Smooth muscle cell (in vitro differentiated cells): ENCODE results near the gene C16orf54. TPM values are rescaled to one million over a fixed set of nuclear protein-coding genes. Genes with fewer than 3 reads are reported as not detected.
"Not testable (repeated sequence)": the region's sequence is repeated elsewhere in the genome, so short reads cannot be mapped to it uniquely, and the experiment has no call there.

Experiments
- DNase-seq: peaks from one replicate; lab custom pipeline; 2025; ENCODE audit not compliant: unreplicated experiment; lab: John Stamatoyannopoulos, UW
- H2AFZ ChIP-seq: fragments of 200-600 bp; sonication (generic); 2 replicates; pipeline ENCODE4 v1.6.0; 2016; ENCODE audit warnings: antibody characterized with exemption, low read depth, mild to moderate bottlenecking
- H3F3A ChIP-seq: fragments of 200-600 bp; sonication (generic); 2 replicates; pipeline ENCODE4 v1.6.0; 2017; ENCODE audit warnings: antibody characterized with exemption, low read depth
- H3K27ac ChIP-seq: fragments of 200-600 bp; sonication (generic); 2 replicates; pipeline ENCODE4 v1.5.1; 2016; ENCODE audit warnings: low read depth, mild to moderate bottlenecking
- H3K27me3 ChIP-seq: fragments of 200-600 bp; sonication (generic); 2 replicates; pipeline ENCODE4 v1.6.1; 2016; ENCODE audit warnings: low read depth, mild to moderate bottlenecking
- H3K36me3 ChIP-seq: fragments of 200-600 bp; sonication (generic); 2 replicates; pipeline ENCODE4 v1.5.1; 2016; ENCODE audit warnings: low read depth
- H3K4me1 ChIP-seq: fragments of 200-600 bp; sonication (generic); 2 replicates; pipeline ENCODE4 v1.5.1; 2016; ENCODE audit warnings: low read depth
- H3K4me2 ChIP-seq: fragments of 200-600 bp; sonication (generic); 2 replicates; pipeline ENCODE4 v1.6.0; 2016; ENCODE audit warnings: mild to moderate bottlenecking
- H3K4me3 ChIP-seq: fragments of 200-600 bp; sonication (generic); 2 replicates; pipeline ENCODE4 v1.5.1; 2016; ENCODE audit warnings: mild to moderate bottlenecking
- H3K79me2 ChIP-seq: fragments of 200-600 bp; sonication (generic); 2 replicates; pipeline ENCODE4 v1.6.0; 2016; ENCODE audit warnings: low read depth, mild to moderate bottlenecking
- H3K9ac ChIP-seq: fragments of 200-600 bp; sonication (generic); 2 replicates; pipeline ENCODE4 v1.6.0; 2016; ENCODE audit warnings: low read depth
- H3K9me3 ChIP-seq: fragments of 200-600 bp; sonication (generic); replicated peaks from 2 replicates; pipeline ENCODE4 v1.5.1; 2016; ENCODE audit warnings: low read depth
- H4K20me1 ChIP-seq: fragments of 200-600 bp; sonication (generic); 2 replicates; pipeline ENCODE4 v1.6.0; 2016; ENCODE audit warnings: low read depth
- CTCF ChIP-seq: fragments of 200-600 bp; sonication (generic); IDR thresholded peaks from 2 replicates; pipeline ENCODE4 v1.5.1; 2017; ENCODE audit warnings: borderline replicate concordance, mild to moderate bottlenecking, antibody characterized with exemption; ENCODE audit not compliant: insufficient read depth, poor library complexity, severe bottlenecking
- WGBS: methylation state at CpG from one replicate; pipeline ENCODE4 v1.1.7; 2016; ENCODE audit warnings: low lambda C conversion rate; 5-methylcytosine and 5-hydroxymethylcytosine counted together
- polyA plus RNA-seq: library from polyadenylated mRNA; unstranded; fragments of >200 nt; fragmentation: Nextera tagmentation; extraction: Ambion mirVana; gene quantifications from 2 replicates; pipeline ENCODE4 v1.2.1, GENCODE V29; 2016
- total RNA-seq: library from RNA; depleted of rRNA; stranded (reverse); fragments of >200 nt; gene quantifications from 2 replicates; pipeline ENCODE4 v1.2.3, GENCODE V29; 2014

Gene C16orf54
- total RNA-seq (not detected in 2 replicates), polyA plus RNA-seq (not detected in 2 replicates)

DNA sequence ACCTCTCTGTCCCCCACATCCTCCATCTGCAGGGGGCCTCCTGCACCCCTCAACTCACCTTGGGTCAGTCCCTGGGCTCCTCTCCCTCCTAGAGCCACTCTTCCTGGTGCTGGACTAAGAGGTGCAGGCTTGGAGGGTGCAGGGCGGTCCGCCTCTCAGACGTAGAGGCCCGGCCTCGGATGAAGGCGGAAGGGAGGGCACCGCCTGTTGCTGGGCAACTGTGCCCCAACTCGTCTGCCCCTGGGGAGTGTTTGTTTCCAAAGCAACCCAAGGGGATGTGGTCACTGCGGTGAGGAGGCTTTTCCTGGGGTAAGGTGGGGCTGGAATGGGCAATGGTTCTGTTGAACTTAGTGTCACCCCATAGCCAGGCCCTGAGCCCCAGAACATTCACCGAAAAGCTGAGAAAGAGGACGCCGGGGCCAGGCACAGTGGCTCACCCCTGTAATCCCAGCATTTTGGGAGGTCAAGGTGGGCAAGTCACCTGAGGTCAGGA is at the start of gene C16orf54:
Gene C16orf54, minus strand, starts transcription at position 138 of the 493 bp plus-strand sequence. CDS start 1,039 bp downstream, outside the sequence.
- Histone ChIP-seq H3K27ac (no peak within 1 kb of the TSS), H3F3A (no peaks in the 10 kb centered on the region), H3K27me3 (no peaks in the 10 kb centered on the region), H3K9ac (no peak within 1 kb of the TSS), H3K36me3 (no peaks in the 10 kb centered on the region), H3K4me3 (no peak within 1 kb of the TSS), H4K20me1 (no peaks in the 10 kb centered on the region), H3K79me2 (no peaks in the 10 kb centered on the region), H3K4me1 (no peaks in the 10 kb centered on the region), H3K4me2 (no peak within 1 kb of the TSS), H3K9me3 (no peaks in the 10 kb centered on the region), H2AFZ (no peak within 1 kb of the TSS)
- no peak for DNase-seq
- no peak for TF ChIP-seq CTCF
- WGBS, result 89% methylated on average over 12 of the region's 12 CpGs

DNA sequence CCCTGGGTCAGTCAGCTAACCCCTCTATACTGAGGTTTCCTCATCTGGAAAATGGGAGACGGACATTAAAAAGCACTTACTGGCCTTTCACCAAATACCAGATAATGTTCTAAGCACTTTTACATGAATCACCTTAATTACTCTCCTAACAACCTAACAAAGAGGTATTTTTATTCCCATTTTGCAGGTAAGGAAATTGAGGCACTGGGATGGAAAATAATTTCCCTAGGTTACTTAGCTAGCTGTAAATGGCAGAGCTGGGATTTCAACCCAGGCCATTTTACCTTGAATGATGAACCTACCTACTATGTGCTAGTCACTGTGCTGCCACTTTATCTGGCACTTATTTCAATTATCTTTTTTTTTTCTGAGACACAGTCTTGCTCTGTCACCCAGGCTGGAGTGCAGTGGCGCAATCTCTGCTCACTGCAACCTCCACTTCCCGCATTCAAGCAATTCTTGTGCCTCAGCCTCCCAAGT is 48.5 kb upstream of the C16orf54 start:
- DNase-seq, result no peak
- no peak overlapping the region for H3K4me3 ChIP-seq
- peaks cover 51% of the 10 kb centered on the region for H3K79me2 ChIP-seq
- H3K9me3 ChIP-seq, result no peaks in the 10 kb centered on the region
- H3K4me1 ChIP-seq, result peaks cover 15% of the 10 kb centered on the region
- H3F3A ChIP-seq, result no peaks in the 10 kb centered on the region
- no peak overlapping the region for H3K4me2 ChIP-seq
- no peaks in the 10 kb centered on the region for H3K36me3 ChIP-seq
- TF ChIP-seq CTCF, result no peak
- no peaks in the 10 kb centered on the region for H3K27me3 ChIP-seq
- 100% methylated on average over 3 of the region's 3 CpGs for WGBS
- no peaks in the 10 kb centered on the region for H4K20me1 ChIP-seq
- no peak overlapping the region for H3K9ac ChIP-seq
- no peak overlapping the region for H2AFZ ChIP-seq
- H3K27ac ChIP-seq, result no peak overlapping the region

DNA sequence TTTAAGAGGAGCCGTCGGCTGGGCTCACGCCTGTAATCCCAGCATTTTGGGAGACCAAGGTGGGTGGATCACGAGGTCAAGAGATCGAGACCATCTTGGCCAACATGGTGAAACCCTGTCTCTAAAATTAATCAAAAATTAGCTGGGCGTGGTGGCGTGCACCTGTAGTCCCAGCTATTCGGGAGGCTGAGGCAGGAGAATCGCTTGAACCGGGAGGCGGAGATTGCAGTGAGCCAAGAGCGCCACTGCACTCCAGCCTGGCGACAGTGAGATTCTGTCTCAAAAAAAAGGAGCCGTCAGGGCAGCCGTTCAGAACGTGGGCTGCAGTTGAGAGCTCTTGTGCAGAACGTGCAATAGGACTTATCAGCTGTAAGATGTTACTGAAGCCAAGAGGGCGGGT is 47.4 kb upstream of the C16orf54 start:
- not testable (repeated sequence) for H3K27ac ChIP-seq, H3K36me3 ChIP-seq, H3K9ac ChIP-seq, DNase-seq, H4K20me1 ChIP-seq, H3K27me3 ChIP-seq, H3F3A ChIP-seq, H2AFZ ChIP-seq, H3K9me3 ChIP-seq, H3K4me2 ChIP-seq, H3K4me3 ChIP-seq
- WGBS, result 98% methylated on average over 18 of the region's 18 CpGs
- Histone ChIP-seq H3K79me2 (peaks cover 51% of the 10 kb centered on the region), H3K4me1 (peaks cover 15% of the 10 kb centered on the region)

- no peak for DNase-seq
- no peak overlapping the region for H3K27ac ChIP-seq
- H3K4me3 ChIP-seq, result peak overlapping the region; percentile 75
- peaks cover 15% of the 10 kb centered on the region for H3K4me1 ChIP-seq
- WGBS, result 84% methylated on average over 9 of the region's 9 CpGs
- H3F3A ChIP-seq, result no peaks in the 10 kb centered on the region
- H3K9ac ChIP-seq, result no peak overlapping the region
- H3K79me2 ChIP-seq, result peaks cover 51% of the 10 kb centered on the region
- no peak for TF ChIP-seq CTCF
- H3K4me2 ChIP-seq, result peak overlapping the region; percentile 96
- no peaks in the 10 kb centered on the region for H3K9me3 ChIP-seq
- no peaks in the 10 kb centered on the region for H4K20me1 ChIP-seq
- H2AFZ ChIP-seq, result no peak overlapping the region
- no peaks in the 10 kb centered on the region for H3K36me3 ChIP-seq
- H3K27me3 ChIP-seq, result no peaks in the 10 kb centered on the region
Measured at GRCh38 chr16:29791845-29792807, 46.3 kb upstream of the C16orf54 start.
